Keratinocyte (primary cell): ENCODE results near the gene DMAC1. TPM values are rescaled to one million over a fixed set of nuclear protein-coding genes. Genes with fewer than 3 reads are reported as not detected.

ENCODE experiments used
- DNase-seq: peaks from one replicate; pipeline ENCODE4 v3.0.0-alpha.2; 2011; ENCODE audit warnings: low read depth, missing footprints, low spot score
- FAIRE-seq: peaks from 2 replicates; lab custom pipeline; 2011; peaks lifted over from hg19 to GRCh38; lab: Jason Lieb, UNC
- H2AFZ ChIP-seq: 2 replicates; pipeline ENCODE4 v1.6.0; 2012; ENCODE audit warnings: low read length, control low read depth, inconsistent platforms; ENCODE audit not compliant: control insufficient read depth
- H3K27ac ChIP-seq: 2 replicates; pipeline ENCODE4 v1.5.1; 2011; ENCODE audit warnings: low read length; ENCODE audit not compliant: control insufficient read depth, insufficient read depth
- H3K27me3 ChIP-seq: 3 replicates; pipeline ENCODE4 v1.6.0; 2011; ENCODE audit warnings: low read length; ENCODE audit not compliant: control insufficient read depth, insufficient read depth; ENCODE audit errors: extremely low read depth
- H3K36me3 ChIP-seq, 2 experiments: 2 replicates in 1 of 2; 3 replicates in 1 of 2; pipeline ENCODE4 v1.5.1; 2011; ENCODE audit warnings: low read length in 2 of 2, mild to moderate bottlenecking in 1 of 2; ENCODE audit not compliant: control insufficient read depth in 2 of 2, insufficient read depth in 2 of 2; ENCODE audit errors: extremely low read depth in 1 of 2
- H3K4me1 ChIP-seq: 3 replicates; pipeline ENCODE4 v1.5.1; 2011; ENCODE audit warnings: low read length; ENCODE audit not compliant: control insufficient read depth, insufficient read depth; ENCODE audit errors: extremely low read depth
- H3K4me2 ChIP-seq: 3 replicates; pipeline ENCODE4 v1.6.0; 2011; ENCODE audit warnings: low read depth, low read length; ENCODE audit not compliant: control insufficient read depth, insufficient read depth; ENCODE audit errors: extremely low read depth
- H3K4me3 ChIP-seq, 3 experiments: fragments of 200-600 bp in 1 of 3; sonication (generic) in 1 of 3; 2 replicates in 2 of 3; 3 replicates in 1 of 3; pipeline ENCODE4 v1.5.1; 2011 to 2016; ENCODE audit warnings: low read length in 3 of 3, mild to moderate bottlenecking in 3 of 3, control low read depth in 2 of 3, inconsistent platforms in 1 of 3, low read depth in 1 of 3, mixed read lengths in 1 of 3, mixed run types in 1 of 3, moderate library complexity in 1 of 3; ENCODE audit not compliant: control insufficient read depth in 2 of 3, insufficient read depth in 2 of 3; ENCODE audit errors: extremely low read depth in 1 of 3
- H3K79me2 ChIP-seq: 2 replicates; pipeline ENCODE4 v1.6.0; 2012; ENCODE audit warnings: low read length; ENCODE audit not compliant: control insufficient read depth, insufficient read depth
- H3K9ac ChIP-seq: 3 replicates; pipeline ENCODE4 v1.6.0; 2011; ENCODE audit warnings: low read length; ENCODE audit not compliant: control insufficient read depth, insufficient read depth; ENCODE audit errors: extremely low read depth
- H3K9me1 ChIP-seq: 3 replicates; pipeline ENCODE4 v1.6.0; 2011; ENCODE audit warnings: low read length; ENCODE audit not compliant: control insufficient read depth, insufficient read depth; ENCODE audit errors: extremely low read depth
- H3K9me3 ChIP-seq: 2 replicates; pipeline ENCODE4 v1.5.1; 2012; ENCODE audit warnings: low read depth, low read length; ENCODE audit not compliant: control insufficient read depth
- H4K20me1 ChIP-seq: 3 replicates; pipeline ENCODE4 v1.6.0; 2011; ENCODE audit warnings: low read length; ENCODE audit not compliant: control insufficient read depth, insufficient read depth; ENCODE audit errors: extremely low read depth
- EZH2 ChIP-seq: IDR thresholded peaks from one replicate; pipeline ENCODE4 v1.6.1; 2012; ENCODE audit warnings: inconsistent platforms, mild to moderate bottlenecking, low read length, moderate library complexity
- dilution Hi-C: fragments of 300-500 bp; cut with MboI; formaldehyde crosslinking; loops from one replicate; pipeline ENCODE4 v1.7.0; 2020; ENCODE audit warnings: low sequenced_read_pairs; ENCODE audit not compliant: extremely low pct_ligation_motif_present
- polyA plus RNA-seq, 5 experiments: library from polyadenylated mRNA; depleted of rRNA in 3 of 5; stranded (reverse) in 3 of 5; stranded (forward) in 1 of 5; unstranded in 1 of 5; fragments of >200 nt; gene quantifications; 1 replicate in 1 of 5; 2 replicates in 3 of 5; 3 replicates in 1 of 5; pipeline versions ENCODE4 v1.2.1 to v1.2.3, GENCODE V29; 2011 to 2012; ENCODE audit warnings: missing spikeins in 2 of 5, low read depth in 1 of 5, low replicate concordance in 1 of 5
- TF ChIP-seq, protein P1 (sequence below), 3 experiments: IDR thresholded peaks in 1 of 3; conservative IDR thresholded peaks in 1 of 3; optimal IDR thresholded peaks in 1 of 3; 2 replicates in 2 of 3; 3 replicates in 1 of 3; pipeline versions ENCODE3 to v1.5.1; 2011; ENCODE audit warnings: low read length in 3 of 3, mild to moderate bottlenecking in 3 of 3, moderate library complexity in 2 of 3, control low read depth in 1 of 3, inconsistent platforms in 1 of 3; ENCODE audit not compliant: insufficient read depth in 2 of 3; ENCODE audit errors: extremely low read depth in 1 of 3

The DMAC1 gene
- polyA plus RNA-seq, 1 donor (not counting 4 experiments of a cell fraction or from before 2014, with no cell fraction given): 71.4 TPM

DNA sequence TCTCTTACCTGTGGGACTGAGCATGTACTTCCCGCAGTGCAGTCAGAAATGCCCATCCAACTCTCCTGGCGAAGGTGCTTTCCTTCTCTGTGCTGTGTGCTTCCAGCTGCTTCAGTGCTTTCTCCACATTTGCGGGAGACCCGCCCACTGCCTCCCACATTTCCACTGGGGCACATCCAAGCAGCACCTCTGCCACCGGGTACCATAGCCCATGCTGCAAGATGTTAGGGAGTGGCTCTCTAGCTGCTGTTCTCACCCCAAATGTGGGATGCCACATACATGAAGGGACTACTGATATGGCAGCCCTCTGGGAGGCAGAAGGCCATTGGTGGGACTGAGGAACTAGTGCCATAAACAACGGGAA is 8.8 kb downstream of the DMAC1 start:
- Histone ChIP-seq H3K27ac (no peak overlapping the region), H3K4me1 (no peaks in the 10 kb centered on the region), H3K9me3 (no peaks in the 10 kb centered on the region), H3K4me3 (no peak overlapping the region), H3K36me3 (peaks cover 4 to 12% of the 10 kb centered on the region in 2 experiments), H3K9ac (no peak overlapping the region), H3K4me2 (no peak overlapping the region), H2AFZ (no peak overlapping the region), H3K9me1 (peaks cover 3% of the 10 kb centered on the region), H3K79me2 (no peaks in the 10 kb centered on the region), H3K27me3 (no peaks in the 10 kb centered on the region), H4K20me1 (no peaks in the 10 kb centered on the region)
- TF ChIP-seq, protein P1, sequence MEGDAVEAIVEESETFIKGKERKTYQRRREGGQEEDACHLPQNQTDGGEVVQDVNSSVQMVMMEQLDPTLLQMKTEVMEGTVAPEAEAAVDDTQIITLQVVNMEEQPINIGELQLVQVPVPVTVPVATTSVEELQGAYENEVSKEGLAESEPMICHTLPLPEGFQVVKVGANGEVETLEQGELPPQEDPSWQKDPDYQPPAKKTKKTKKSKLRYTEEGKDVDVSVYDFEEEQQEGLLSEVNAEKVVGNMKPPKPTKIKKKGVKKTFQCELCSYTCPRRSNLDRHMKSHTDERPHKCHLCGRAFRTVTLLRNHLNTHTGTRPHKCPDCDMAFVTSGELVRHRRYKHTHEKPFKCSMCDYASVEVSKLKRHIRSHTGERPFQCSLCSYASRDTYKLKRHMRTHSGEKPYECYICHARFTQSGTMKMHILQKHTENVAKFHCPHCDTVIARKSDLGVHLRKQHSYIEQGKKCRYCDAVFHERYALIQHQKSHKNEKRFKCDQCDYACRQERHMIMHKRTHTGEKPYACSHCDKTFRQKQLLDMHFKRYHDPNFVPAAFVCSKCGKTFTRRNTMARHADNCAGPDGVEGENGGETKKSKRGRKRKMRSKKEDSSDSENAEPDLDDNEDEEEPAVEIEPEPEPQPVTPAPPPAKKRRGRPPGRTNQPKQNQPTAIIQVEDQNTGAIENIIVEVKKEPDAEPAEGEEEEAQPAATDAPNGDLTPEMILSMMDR (optimal IDR thresholded peaks at IDR 0.05 in 1 of 3, IDR thresholded peaks at IDR 0.05 in 1 of 3, conservative IDR thresholded peaks at IDR 0.05 in 1 of 3; ENCODE audit: extremely low read depth in 1 of 3, insufficient read depth in 2 of 3, low read length in 3 of 3): no peak
- TF ChIP-seq EZH2: no peak
- FAIRE-seq (no peak), DNase-seq (no peak)
- dilution Hi-C loops: no loop called here

DNA sequence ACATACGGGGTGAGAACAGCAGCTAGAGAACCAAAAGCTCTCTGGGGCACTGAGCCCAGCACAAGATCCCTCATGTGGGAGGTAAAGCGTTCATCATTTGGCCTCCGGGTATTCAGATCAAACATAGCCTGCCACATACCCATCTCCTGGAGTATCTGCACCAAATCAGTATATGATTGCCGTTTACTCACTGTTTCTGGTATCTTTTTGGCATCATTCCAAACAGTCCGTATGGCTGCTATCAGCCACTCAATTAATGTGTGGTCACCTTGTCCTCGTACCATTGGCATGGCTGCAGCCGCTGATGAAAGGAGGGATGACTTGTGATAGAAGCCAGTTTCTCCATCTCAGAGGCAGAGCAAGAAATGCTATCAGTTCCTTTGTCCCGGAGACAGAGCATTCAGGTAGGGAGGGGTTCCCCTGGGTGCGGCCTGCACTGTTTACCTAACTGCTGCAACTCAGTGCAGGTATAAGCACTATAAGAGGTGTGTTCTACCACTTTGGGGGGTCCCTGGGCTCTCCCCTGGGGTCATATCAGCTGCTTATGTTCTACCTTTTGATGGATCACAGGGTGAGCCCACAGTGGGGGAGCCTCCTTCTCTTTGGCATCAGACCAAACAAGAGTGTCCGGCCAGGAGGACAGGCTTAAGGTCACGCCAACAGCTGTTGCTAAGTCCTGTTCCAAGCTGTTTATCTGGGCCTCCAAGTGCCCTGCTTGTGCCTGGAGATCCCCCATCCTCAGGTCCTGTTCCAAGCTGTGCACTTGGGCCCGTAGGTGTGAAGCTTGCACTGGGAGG is 9.4 kb downstream of the DMAC1 start:
- no peaks in the 10 kb centered on the region for H3K4me1 ChIP-seq
- no peak overlapping the region for H3K4me2 ChIP-seq
- H4K20me1 ChIP-seq: no peaks in the 10 kb centered on the region
- FAIRE-seq: no peak
- DNase-seq: no peak
- H3K4me3 ChIP-seq: no peak overlapping the region
- H3K27me3 ChIP-seq: no peaks in the 10 kb centered on the region
- no peaks in the 10 kb centered on the region for H3K9me1 ChIP-seq
- H3K79me2 ChIP-seq: no peaks in the 10 kb centered on the region
- peaks cover 4 to 10% of the 10 kb centered on the region in 2 experiments for H3K36me3 ChIP-seq
- H2AFZ ChIP-seq: no peak overlapping the region
- no peak overlapping the region for H3K9ac ChIP-seq
- TF ChIP-seq EZH2: no peak
- TF ChIP-seq, protein P1 (optimal IDR thresholded peaks at IDR 0.05 in 1 of 3, IDR thresholded peaks at IDR 0.05 in 1 of 3, conservative IDR thresholded peaks at IDR 0.05 in 1 of 3; ENCODE audit: extremely low read depth in 1 of 3, insufficient read depth in 2 of 3, low read length in 3 of 3): no peak
- dilution Hi-C loops: no loop called here
- H3K9me3 ChIP-seq: no peaks in the 10 kb centered on the region
- H3K27ac ChIP-seq: no peak overlapping the region
